Duodenal mucosa (tissue), 2 donors: ENCODE measurements around the gene TMEM266.
A peak's percentile ranks its signal among the peaks of the same experiment; 100 is the strongest.
"Not testable (repeated sequence)": the region's sequence is repeated elsewhere in the genome, so short reads cannot be mapped to it uniquely, and the experiment has no call there.

Source experiments
- H3K27ac ChIP-seq: one replicate; pipeline ENCODE4 v1.7.0; 2013; ENCODE audit warnings: low read depth, low read length
- H3K27me3 ChIP-seq, 2 donors: one replicate each; pipeline ENCODE4 v1.7.0; 2013; ENCODE audit warnings: low read length in 2 of 2, control low read depth in 1 of 2; ENCODE audit not compliant: insufficient read depth in 2 of 2, control insufficient read depth in 1 of 2
- H3K36me3 ChIP-seq, 2 donors: one replicate each; pipeline ENCODE4 v1.7.0; 2013; ENCODE audit warnings: low read length in 2 of 2, control low read depth in 1 of 2; ENCODE audit not compliant: insufficient read depth in 2 of 2, control insufficient read depth in 1 of 2
- H3K4me1 ChIP-seq, 2 donors: one replicate each; pipeline ENCODE4 v1.7.0; 2013; ENCODE audit warnings: low read length in 2 of 2, control low read depth in 1 of 2; ENCODE audit not compliant: insufficient read depth in 2 of 2, control insufficient read depth in 1 of 2
- H3K4me3 ChIP-seq, 2 donors: one replicate each; pipeline ENCODE4 v1.7.0; 2013; ENCODE audit warnings: low read length in 2 of 2, low read depth in 1 of 2
- H3K9ac ChIP-seq, 2 donors: one replicate each; pipeline ENCODE4 v1.7.0; 2013; ENCODE audit warnings: low read length in 2 of 2, low read depth in 1 of 2
- H3K9me3 ChIP-seq, 2 donors: one replicate each; pipeline ENCODE4 v1.7.0; 2013; ENCODE audit warnings: low read length in 2 of 2, control low read depth in 1 of 2; ENCODE audit not compliant: control insufficient read depth in 1 of 2

Gene TMEM266

DNA sequence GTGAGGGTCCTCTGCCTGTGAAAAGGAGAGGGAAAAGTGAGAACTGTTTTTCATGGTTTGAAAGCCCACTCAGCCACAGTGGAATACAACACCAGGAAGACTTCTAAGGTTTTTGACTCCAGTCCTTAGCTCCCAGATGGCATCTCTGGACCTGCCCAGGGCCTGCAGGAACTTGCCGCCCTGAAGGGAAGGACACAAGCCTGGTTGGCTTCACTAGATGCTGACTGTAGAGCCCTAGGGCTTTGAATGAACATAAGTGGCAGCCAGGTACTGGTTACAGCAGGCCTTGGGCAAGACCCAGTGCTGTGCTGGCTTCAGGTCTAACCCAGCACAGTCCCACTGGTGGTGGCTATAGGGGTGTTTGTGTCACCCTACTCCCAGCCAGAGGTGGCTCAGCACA, 21.3 kb upstream of the TMEM266 start:
- Histone ChIP-seq H3K9ac (no peak overlapping the region), H3K36me3 (no peaks in the 10 kb centered on the region), H3K4me1 (no peaks in the 10 kb centered on the region), H3K27me3 (no peaks in the 10 kb centered on the region), H3K27ac (no peak overlapping the region), H3K4me3 (no peak overlapping the region), H3K9me3 (no peaks in the 10 kb centered on the region)

DNA sequence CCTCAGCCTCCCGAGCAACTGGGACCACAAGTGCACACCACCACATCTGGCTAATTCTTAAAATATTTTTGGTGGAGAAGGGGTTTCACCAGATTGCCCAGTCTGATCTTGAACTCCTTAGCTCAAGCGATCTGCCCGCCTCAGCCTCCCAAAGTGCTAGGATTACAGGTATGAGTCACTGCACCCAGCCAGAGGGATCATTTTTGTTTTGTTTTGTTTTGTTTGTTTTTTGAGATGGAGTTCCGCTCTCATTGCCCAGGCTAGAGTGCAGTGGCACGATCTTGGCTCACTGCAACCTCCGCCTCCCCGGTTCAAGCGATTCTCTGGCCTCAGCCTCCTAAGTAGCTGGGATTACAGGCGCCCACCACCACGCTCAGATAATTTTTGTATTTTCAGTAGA, 5.6 kb upstream of the TMEM266 start:
- H3K9ac ChIP-seq, H3K4me1 ChIP-seq, H3K4me3 ChIP-seq, H3K36me3 ChIP-seq, H3K9me3 ChIP-seq, H3K27ac ChIP-seq: not testable (repeated sequence)
- peaks cover 13 to 14% of the 10 kb centered on the region in 2 donors for H3K27me3 ChIP-seq

DNA sequence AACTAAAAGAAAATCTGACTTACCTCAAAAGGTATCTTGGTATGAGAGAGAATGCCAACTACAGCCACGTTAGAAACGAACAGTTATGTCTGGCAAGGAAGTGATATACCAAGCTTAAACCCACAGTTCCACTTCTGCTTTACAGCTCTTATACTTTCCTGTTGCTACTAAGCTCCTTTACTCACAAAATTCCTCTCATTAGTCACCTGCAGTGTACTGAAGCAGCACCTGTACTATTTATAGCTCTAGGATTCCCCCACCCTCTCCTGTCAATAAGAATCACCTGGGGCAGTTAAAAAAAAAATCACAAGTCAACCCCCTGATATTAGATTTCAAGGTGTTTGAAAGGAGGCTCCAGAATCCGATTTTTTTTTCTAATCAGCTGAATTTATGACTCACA, 2.9 kb upstream of the TMEM266 start:
- Histone ChIP-seq H3K36me3 (no peaks in the 10 kb centered on the region), H3K9ac (no peak overlapping the region), H3K27me3 (peaks cover 26 to 32% of the 10 kb centered on the region in 2 donors), H3K4me1 (peaks cover 7 to 15% of the 10 kb centered on the region in 2 donors), H3K4me3 (no peak overlapping the region), H3K27ac (no peak overlapping the region), H3K9me3 (no peaks in the 10 kb centered on the region)

DNA sequence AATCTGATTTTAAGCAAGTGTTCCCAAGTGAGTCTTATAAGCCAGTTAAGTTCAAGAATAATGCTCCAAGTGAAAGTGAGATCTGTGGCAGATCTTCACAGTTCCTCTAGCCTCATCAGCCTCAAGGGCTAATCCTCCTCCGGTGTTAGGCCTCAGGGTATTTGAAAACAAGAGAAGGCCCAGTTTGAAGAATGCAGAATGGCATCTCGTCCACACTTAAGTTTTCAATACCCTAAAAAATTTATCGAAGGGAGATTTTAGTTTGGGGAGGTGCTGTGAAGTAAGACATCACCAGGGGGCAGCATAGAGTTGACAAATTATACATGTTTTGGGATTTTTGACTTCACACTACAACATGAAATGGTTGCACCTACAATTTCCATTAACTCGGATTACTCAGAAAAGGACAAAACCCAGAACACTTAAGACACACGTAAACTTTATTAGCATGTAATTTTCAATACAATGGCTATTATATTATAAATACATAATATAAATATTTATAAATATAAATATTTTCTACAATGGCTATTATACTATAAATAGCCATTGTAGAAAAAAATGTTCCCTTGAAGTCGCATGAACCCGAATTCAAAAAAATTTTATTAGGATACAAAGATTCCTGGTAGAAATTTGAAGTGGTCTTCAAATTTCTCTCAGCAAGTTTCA, 2.3 kb upstream of the TMEM266 start:
- Histone ChIP-seq H3K9ac (no peak overlapping the region), H3K4me1 (peaks cover 7 to 15% of the 10 kb centered on the region in 2 donors), H3K4me3 (no peak overlapping the region), H3K36me3 (no peaks in the 10 kb centered on the region), H3K9me3 (no peaks in the 10 kb centered on the region), H3K27me3 (peaks cover 26 to 36% of the 10 kb centered on the region in 2 donors), H3K27ac (no peak overlapping the region)

DNA sequence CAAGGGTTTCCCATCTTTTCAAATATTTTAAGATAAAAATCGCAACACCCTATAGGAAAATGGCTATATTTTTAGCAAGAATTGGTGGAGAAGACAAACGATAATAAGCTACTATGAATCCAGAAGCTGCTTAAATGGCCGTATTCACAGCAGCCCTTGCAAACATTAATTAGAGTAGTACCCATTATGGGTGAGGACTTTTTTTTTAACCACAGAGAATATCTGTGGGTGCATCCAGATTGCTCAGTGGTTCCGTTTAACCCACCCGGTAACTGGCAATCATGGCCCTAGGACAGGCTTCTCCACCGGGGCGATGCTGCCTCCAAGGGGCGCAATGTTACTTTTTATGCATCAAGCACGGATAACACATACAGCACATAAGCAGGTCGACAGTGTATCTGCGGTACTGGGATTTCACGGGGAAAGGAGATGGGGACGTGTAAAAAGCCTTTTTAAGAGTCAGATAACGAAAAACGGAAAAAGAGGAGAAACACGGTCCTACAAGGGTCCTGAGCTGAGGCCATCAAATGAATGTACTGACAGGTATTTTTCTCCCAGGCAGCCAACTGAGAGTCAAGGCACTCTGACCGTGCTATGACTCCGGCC, 968 bp upstream of the TMEM266 start:
- Histone ChIP-seq H3K4me1 (peaks cover 7 to 15% of the 10 kb centered on the region in 2 donors), H3K4me3 (peak overlapping the region; percentile 65 to 69), H3K9me3 (no peaks in the 10 kb centered on the region), H3K9ac (no peak overlapping the region), H3K27me3 (peaks cover 33 to 41% of the 10 kb centered on the region in 2 donors), H3K36me3 (no peaks in the 10 kb centered on the region), H3K27ac (no peak overlapping the region)

DNA sequence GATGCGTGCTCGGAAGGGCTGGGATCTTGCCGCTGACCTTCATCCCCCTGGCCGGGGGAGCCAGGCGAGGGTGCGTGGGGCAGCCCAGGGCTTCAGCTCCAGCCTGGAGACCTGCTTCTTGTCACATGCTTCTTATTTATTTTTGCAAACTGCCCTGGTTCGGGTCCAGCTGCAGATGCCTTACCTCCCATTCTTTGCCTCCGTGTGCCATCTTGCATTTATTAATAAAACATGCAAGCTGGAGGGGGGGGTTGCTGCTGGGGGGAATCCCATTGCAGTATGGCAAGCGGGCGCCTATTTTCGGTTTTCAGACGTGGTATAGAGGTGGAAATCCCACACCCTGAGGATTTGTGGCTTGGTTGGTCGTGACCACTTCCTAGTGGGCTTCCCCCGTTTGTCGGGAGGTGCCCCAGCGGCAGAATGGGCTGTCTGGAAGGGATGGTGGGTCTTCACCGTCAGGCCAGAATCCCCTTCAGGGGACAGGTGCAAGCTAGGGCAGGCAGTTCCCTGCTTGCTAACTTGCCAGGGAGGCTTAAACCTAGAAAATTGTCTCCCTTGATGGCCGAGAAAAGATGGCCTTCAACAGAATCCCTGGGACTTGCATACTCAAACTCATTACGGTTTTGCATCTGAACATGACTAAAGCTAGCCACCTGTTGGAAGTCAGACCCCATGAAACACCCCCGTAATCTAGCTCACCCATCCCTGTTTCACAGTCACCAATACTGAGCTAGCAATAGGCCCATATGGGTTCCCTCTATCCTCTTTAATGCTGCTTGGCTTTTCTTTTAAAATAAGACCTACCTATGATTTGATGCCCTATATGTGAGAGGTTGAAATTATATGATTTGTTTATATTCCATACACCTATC, 569 bp downstream of the TMEM266 start:
- H3K9me3 ChIP-seq, result no peaks in the 10 kb centered on the region
- H3K9ac ChIP-seq, result no peak overlapping the region
- H3K27me3 ChIP-seq, result peaks cover 35 to 44% of the 10 kb centered on the region in 2 donors
- H3K36me3 ChIP-seq, result no peaks in the 10 kb centered on the region
- peaks cover 7 to 15% of the 10 kb centered on the region in 2 donors for H3K4me1 ChIP-seq
- H3K4me3 ChIP-seq, result peak overlapping the region; percentile 31 to 66
- no peak overlapping the region for H3K27ac ChIP-seq

DNA sequence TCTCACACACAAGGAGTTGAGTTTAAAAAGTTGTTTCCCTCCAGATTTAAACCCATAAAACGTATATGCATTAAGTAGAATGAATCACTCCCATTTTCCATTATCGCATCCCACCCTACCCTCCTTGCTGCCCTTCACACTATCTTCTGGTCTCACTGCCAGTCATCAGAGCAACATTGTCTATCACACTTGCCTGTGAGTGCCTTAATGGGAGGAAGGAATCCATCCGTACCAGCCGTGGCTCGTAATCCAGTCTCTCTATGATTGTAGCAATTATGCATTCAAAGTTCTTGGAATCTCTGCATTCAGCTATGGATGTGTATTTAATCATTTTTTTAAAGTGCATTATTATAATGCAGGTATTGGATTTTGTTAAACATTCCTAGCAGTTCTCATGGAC, 1.9 kb downstream of the TMEM266 start:
- no peaks in the 10 kb centered on the region for H3K36me3 ChIP-seq

DNA sequence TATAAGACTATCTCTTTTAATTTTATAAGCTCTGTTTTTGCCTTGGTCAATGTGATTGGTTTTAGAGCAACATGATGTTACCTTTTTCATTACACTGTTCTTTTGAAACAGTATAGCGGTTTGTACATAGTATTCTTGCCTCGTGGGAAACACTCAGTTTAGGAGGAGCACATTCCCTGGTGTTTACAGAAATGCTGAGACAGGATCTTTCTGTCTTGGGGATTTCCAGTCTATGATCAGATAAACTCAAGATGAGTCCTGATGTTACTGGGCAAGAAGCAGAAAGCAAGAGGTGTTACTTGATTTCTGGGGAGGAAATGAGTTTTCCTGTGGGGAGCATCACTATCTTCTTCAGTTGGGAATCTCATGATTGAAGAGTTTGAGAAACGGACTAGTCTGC, 2.5 kb downstream of the TMEM266 start:
- H3K4me1 ChIP-seq, result peaks cover 7 to 15% of the 10 kb centered on the region in 2 donors
- H3K9me3 ChIP-seq, result no peaks in the 10 kb centered on the region
- H3K27me3 ChIP-seq, result peaks cover 35 to 53% of the 10 kb centered on the region in 2 donors
- no peak overlapping the region for H3K4me3 ChIP-seq
- H3K27ac ChIP-seq, result no peak overlapping the region
- H3K36me3 ChIP-seq, result no peaks in the 10 kb centered on the region
- H3K9ac ChIP-seq, result no peak overlapping the region

More for the DNA sequence above, 1.9 kb downstream of the TMEM266 start:
- Histone ChIP-seq H3K4me1 (peaks cover 7 to 15% of the 10 kb centered on the region in 2 donors), H3K27me3 (peaks cover 35 to 53% of the 10 kb centered on the region in 2 donors), H3K27ac (no peak overlapping the region), H3K9ac (no peak overlapping the region), H3K9me3 (no peaks in the 10 kb centered on the region), H3K4me3 (no peak overlapping the region)

DNA sequence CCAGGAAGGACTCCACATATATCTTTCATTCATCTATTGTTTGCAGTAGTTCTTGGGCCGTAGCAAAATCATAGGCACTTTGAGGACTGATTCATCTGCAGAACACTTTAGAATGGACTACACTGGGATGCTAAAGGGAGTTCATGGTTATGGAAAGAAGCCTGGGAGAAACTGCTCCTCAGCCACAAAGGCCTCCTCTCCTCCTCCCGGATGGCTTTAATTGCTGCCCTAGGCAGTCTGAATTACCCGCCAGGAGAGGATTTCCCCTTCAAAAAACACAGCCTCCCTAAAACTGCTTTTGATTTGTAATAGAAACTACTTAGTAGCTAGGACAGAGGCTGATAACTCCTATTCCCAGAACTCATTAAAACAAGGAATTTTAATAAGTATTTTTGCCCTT, 4.6 kb downstream of the TMEM266 start:
- H3K4me3 ChIP-seq, result no peak overlapping the region
- H3K4me1 ChIP-seq, result peaks cover 0 to 8% of the 10 kb centered on the region in 2 donors
- no peak overlapping the region for H3K9ac ChIP-seq
- no peak overlapping the region for H3K27ac ChIP-seq
- H3K36me3 ChIP-seq, result no peaks in the 10 kb centered on the region
- H3K9me3 ChIP-seq, result no peaks in the 10 kb centered on the region
- H3K27me3 ChIP-seq, result peaks cover 20 to 37% of the 10 kb centered on the region in 2 donors

DNA sequence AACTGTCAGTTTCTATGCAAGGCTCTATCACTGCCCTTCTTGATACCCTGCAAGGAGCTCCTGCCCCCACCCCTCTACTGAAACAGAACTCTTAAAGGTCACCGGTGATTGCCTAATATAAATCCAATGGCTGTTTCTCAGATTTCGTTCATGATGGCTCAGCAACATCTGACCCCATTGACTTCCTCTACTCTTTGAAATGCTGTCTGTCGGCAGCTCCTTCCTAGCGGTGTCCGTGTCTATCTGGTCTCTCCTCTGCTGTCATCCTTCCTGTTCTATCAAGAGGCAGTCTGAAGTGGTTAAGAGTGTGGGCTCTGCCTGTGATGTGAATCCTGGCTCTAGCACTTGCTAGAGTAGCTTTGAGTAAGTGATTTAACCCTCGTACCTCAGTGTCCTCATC, 5.5 kb downstream of the TMEM266 start:
- Histone ChIP-seq H3K4me3 (no peak overlapping the region), H3K9ac (no peak overlapping the region), H3K36me3 (no peaks in the 10 kb centered on the region), H3K27me3 (peaks cover 17 to 37% of the 10 kb centered on the region in 2 donors), H3K9me3 (no peaks in the 10 kb centered on the region), H3K4me1 (peaks cover 0 to 4% of the 10 kb centered on the region in 2 donors), H3K27ac (no peak overlapping the region)
